Stomach smooth muscle (tissue), 2 donors: ENCODE results near the gene FGF14.

Experiments used
- H3K27ac ChIP-seq: one replicate; pipeline ENCODE4 v1.7.0; 2013; ENCODE audit warnings: mild to moderate bottlenecking, low read length, inconsistent platforms
- H3K27me3 ChIP-seq, 2 donors: one replicate each; pipeline ENCODE4 v1.7.0; 2013; ENCODE audit warnings: low read length in 2 of 2; ENCODE audit not compliant: insufficient read depth in 2 of 2, control insufficient read depth in 1 of 2
- H3K36me3 ChIP-seq, 2 donors: one replicate each; pipeline ENCODE4 v1.7.0; 2013; ENCODE audit warnings: low read length in 2 of 2; ENCODE audit not compliant: control insufficient read depth in 2 of 2, insufficient read depth in 2 of 2
- H3K4me1 ChIP-seq: one replicate; pipeline ENCODE4 v1.7.0; 2013; ENCODE audit warnings: low read length; ENCODE audit not compliant: control insufficient read depth, insufficient read depth
- H3K4me3 ChIP-seq, 2 donors: one replicate each; pipeline ENCODE4 v1.7.0; 2013; ENCODE audit warnings: low read length in 2 of 2
- H3K9ac ChIP-seq, 2 donors: one replicate each; pipeline ENCODE4 v1.7.0; 2013; ENCODE audit warnings: low read length in 2 of 2, mild to moderate bottlenecking in 1 of 2
- H3K9me3 ChIP-seq, 2 donors: one replicate each; pipeline ENCODE4 v1.7.0; 2013; ENCODE audit warnings: low read length in 2 of 2; ENCODE audit not compliant: control insufficient read depth in 2 of 2
- donor health status: healthy.
- donor health status: Pancreatic carcinoma.

Gene FGF14

GRCh38 chr13:101967781-101968180, 434.1 kb downstream of the FGF14 start:
- Histone ChIP-seq H3K36me3 (no peaks in the 10 kb centered on the region), H3K4me1 (no peaks in the 10 kb centered on the region), H3K9me3 (no peaks in the 10 kb centered on the region), H3K27ac (no peak overlapping the region), H3K9ac (no peak overlapping the region), H3K4me3 (no peak overlapping the region), H3K27me3 (no peaks in the 10 kb centered on the region)

- Histone ChIP-seq H3K27me3 (no peaks in the 10 kb centered on the region), H3K36me3 (no peaks in the 10 kb centered on the region), H3K9ac (no peak overlapping the region), H3K4me3 (no peak overlapping the region), H3K27ac (no peak overlapping the region), H3K4me1 (no peaks in the 10 kb centered on the region), H3K9me3 (no peaks in the 10 kb centered on the region)
Measured at GRCh38 chr13:101967216-101967615, 434.6 kb downstream of the FGF14 start.

- H3K4me3 ChIP-seq = no peak overlapping the region
Measured at GRCh38 chr13:101965096-101965495, 436.8 kb downstream of the FGF14 start.

GRCh38 chr13:101959016-101959415, 442.8 kb downstream of the FGF14 start:
- no peak overlapping the region for H3K27ac ChIP-seq
- H3K9me3 ChIP-seq = peaks cover 3 to 6% of the 10 kb centered on the region in 2 donors
- no peak overlapping the region for H3K9ac ChIP-seq
- H3K36me3 ChIP-seq = no peaks in the 10 kb centered on the region
- H3K4me3 ChIP-seq = no peak overlapping the region
- no peaks in the 10 kb centered on the region for H3K27me3 ChIP-seq
- no peaks in the 10 kb centered on the region for H3K4me1 ChIP-seq

More at GRCh38 chr13:101965096-101965495, 436.8 kb downstream of the FGF14 start:
- no peak overlapping the region for H3K9ac ChIP-seq
- H3K9me3 ChIP-seq = no peaks in the 10 kb centered on the region
- no peaks in the 10 kb centered on the region for H3K4me1 ChIP-seq
- H3K27ac ChIP-seq = no peak overlapping the region
- no peaks in the 10 kb centered on the region for H3K27me3 ChIP-seq
- no peaks in the 10 kb centered on the region for H3K36me3 ChIP-seq

- Histone ChIP-seq H3K27me3 (no peaks in the 10 kb centered on the region), H3K4me3 (peak overlapping the region in 1 of 2 donors; percentile 14), H3K4me1 (no peaks in the 10 kb centered on the region), H3K9me3 (peaks cover 3 to 6% of the 10 kb centered on the region in 2 donors), H3K9ac (no peak overlapping the region), H3K27ac (no peak overlapping the region), H3K36me3 (no peaks in the 10 kb centered on the region)
Measured at GRCh38 chr13:101955764-101956163, 446.1 kb downstream of the FGF14 start.

GRCh38 chr13:101951114-101951513, 450.7 kb downstream of the FGF14 start:
- H3K9ac ChIP-seq = no peak overlapping the region
- H3K9me3 ChIP-seq = peaks cover 0 to 3% of the 10 kb centered on the region in 2 donors
- no peaks in the 10 kb centered on the region for H3K27me3 ChIP-seq
- H3K27ac ChIP-seq = no peak overlapping the region
- no peaks in the 10 kb centered on the region for H3K4me1 ChIP-seq
- no peak overlapping the region for H3K4me3 ChIP-seq
- no peaks in the 10 kb centered on the region for H3K36me3 ChIP-seq

GRCh38 chr13:101949681-101950080, 452.2 kb downstream of the FGF14 start:
- H3K4me3 ChIP-seq = no peak overlapping the region
- no peak overlapping the region for H3K9ac ChIP-seq
- no peaks in the 10 kb centered on the region for H3K36me3 ChIP-seq
- peaks cover 0 to 3% of the 10 kb centered on the region in 2 donors for H3K9me3 ChIP-seq
- H3K27ac ChIP-seq = no peak overlapping the region
- H3K4me1 ChIP-seq = no peaks in the 10 kb centered on the region
- no peaks in the 10 kb centered on the region for H3K27me3 ChIP-seq

- no peak overlapping the region for H3K27ac ChIP-seq
- H3K4me3 ChIP-seq = no peak overlapping the region
Measured at GRCh38 chr13:101946401-101946800, 455.4 kb downstream of the FGF14 start.

GRCh38 chr13:101945435-101945834, 456.4 kb downstream of the FGF14 start:
- Histone ChIP-seq H3K27me3 (no peaks in the 10 kb centered on the region), H3K36me3 (no peaks in the 10 kb centered on the region), H3K9me3 (peaks cover 0 to 3% of the 10 kb centered on the region in 2 donors), H3K27ac (no peak overlapping the region), H3K4me1 (peaks cover 8% of the 10 kb centered on the region), H3K9ac (no peak overlapping the region), H3K4me3 (no peak overlapping the region)

More at GRCh38 chr13:101946401-101946800, 455.4 kb downstream of the FGF14 start:
- Histone ChIP-seq H3K9ac (no peak overlapping the region), H3K36me3 (no peaks in the 10 kb centered on the region), H3K9me3 (peaks cover 0 to 3% of the 10 kb centered on the region in 2 donors), H3K4me1 (peaks cover 8% of the 10 kb centered on the region), H3K27me3 (no peaks in the 10 kb centered on the region)

- H3K9me3 ChIP-seq = peaks cover 0 to 3% of the 10 kb centered on the region in 2 donors
- no peak overlapping the region for H3K4me3 ChIP-seq
- no peaks in the 10 kb centered on the region for H3K36me3 ChIP-seq
- no peak overlapping the region for H3K9ac ChIP-seq
- H3K27me3 ChIP-seq = no peaks in the 10 kb centered on the region
- H3K27ac ChIP-seq = no peak overlapping the region
- peaks cover 8% of the 10 kb centered on the region for H3K4me1 ChIP-seq
Measured at GRCh38 chr13:101944521-101944920, 457.3 kb downstream of the FGF14 start.

GRCh38 chr13:101942535-101943157, 459.2 kb downstream of the FGF14 start:
- Histone ChIP-seq H3K9ac (no peak overlapping the region), H3K27me3 (no peaks in the 10 kb centered on the region), H3K4me1 (peaks cover 8% of the 10 kb centered on the region), H3K4me3 (no peak overlapping the region), H3K9me3 (peaks cover 0 to 3% of the 10 kb centered on the region in 2 donors), H3K36me3 (no peaks in the 10 kb centered on the region), H3K27ac (no peak overlapping the region)
